ENCODE measurements around the gene SGK1.

- TF ChIP-seq CTCF (IDR thresholded peaks at IDR 0.05; ENCODE audit: low read length) (no peak), EZH2 (IDR thresholded peaks at IDR 0.05; ENCODE audit: borderline replicate concordance, low read length) (no peak)
These were observed 50.0 kb downstream of the SGK1 start for GRCh38 chr6:134267917-134268361.
